GM21423 (cell line): ENCODE data around the gene UNC5A.

Experiments
- ATAC-seq: cut with Tn5 transposase; IDR thresholded peaks from one replicate; pipeline ENCODE4 v1.9.1; 2021; ENCODE audit warnings: mild to moderate bottlenecking, moderate library complexity; ENCODE audit not compliant: unreplicated experiment

The UNC5A gene

DNA sequence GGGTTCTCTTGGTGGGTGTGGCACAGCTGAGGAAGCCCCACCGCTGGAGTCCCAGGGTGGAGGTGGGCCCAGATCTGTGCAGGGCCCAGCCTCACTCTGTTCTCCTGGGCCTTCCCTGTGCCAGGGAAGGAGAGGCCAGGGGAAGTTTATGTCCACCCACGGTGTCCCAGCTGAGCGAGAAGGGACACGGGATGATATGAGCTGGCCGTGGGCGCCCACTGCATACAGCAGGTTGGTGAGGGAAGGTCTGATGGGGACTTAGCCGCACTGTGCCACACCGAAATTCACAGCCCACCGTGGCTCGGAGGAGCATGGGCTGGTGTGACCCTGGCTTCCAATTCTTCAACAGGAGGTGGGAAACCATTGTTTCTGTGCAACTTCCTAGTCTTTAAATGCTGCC lies 33.9 kb downstream of the UNC5A start:
- no peak for ATAC-seq

GRCh38 chr5:176844706-176845391 lies 34.5 kb downstream of the UNC5A start:
- no peak for ATAC-seq

- ATAC-seq, result no peak
Measured at GRCh38 chr5:176845392-176845713, 35.0 kb downstream of the UNC5A start.

GRCh38 chr5:176846335-176847140 lies 36.2 kb downstream of the UNC5A start:
- ATAC-seq, result no peak

- no peak for ATAC-seq
Measured at GRCh38 chr5:176847148-176847547, 36.8 kb downstream of the UNC5A start.

GRCh38 chr5:176847726-176848290 lies 37.4 kb downstream of the UNC5A start:
- no peak for ATAC-seq

- ATAC-seq, result no peak
Measured at GRCh38 chr5:176848651-176849050, 38.3 kb downstream of the UNC5A start.

- ATAC-seq, result no peak
Measured at GRCh38 chr5:176849611-176850227, 39.4 kb downstream of the UNC5A start.

- no peak for ATAC-seq
Measured at GRCh38 chr5:176850371-176851245, 40.2 kb downstream of the UNC5A start.

DNA sequence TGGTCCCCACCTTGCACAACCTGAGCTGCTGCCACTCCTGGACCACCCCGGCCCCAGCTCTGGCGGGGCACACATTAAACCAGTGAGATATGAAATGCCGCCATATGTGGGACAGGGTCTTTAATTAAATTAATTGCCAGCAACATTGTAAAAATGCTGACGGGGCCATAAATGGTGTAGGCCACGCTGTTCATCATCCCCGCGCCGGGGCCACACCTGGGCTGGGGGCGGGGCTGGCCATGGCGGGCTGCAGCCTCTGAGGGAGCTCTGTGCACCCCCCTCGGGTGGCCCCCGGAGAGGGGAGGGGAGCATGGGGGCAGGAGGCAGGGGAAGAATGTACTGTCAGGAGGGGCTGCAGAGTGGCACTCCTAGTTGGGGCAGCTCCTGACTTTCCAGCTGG lies 41.0 kb downstream of the UNC5A start:
- ATAC-seq, result no peak

DNA sequence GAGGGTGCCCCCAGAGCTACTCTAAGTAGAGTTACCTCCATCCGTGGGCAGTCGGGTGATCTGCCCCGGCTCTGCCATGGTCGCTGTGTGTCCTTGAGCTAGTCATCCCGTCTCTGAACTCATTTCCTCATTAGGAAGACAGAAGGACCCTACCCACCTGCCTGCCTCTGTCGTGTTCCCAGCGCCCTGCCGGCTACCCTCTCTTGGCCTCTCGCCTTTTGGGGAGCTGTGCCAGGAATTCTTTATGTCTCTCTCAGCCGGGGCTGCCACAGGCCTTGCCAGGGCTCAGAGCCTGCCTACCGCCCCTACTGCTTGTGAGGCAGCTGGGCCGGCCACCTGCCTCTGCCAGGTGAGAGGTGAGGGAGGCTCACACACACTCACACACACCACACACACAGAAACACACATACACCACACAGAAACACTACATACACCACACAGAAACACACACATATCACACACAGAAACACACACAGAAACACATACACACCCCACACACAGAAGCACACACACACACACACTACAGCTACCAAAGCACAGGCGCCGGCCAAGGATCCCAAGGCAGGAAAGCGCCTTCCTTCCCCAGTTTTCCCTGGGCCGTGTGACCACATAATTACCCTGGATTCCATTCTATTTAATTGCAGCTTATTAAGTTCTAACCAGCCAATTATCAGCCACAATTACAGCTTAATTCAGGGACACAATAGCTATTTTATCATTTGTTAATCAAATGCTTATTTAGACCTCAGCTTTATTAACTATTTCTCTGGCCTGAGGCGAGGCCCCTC lies 41.7 kb downstream of the UNC5A start:
- no peak for ATAC-seq

- no peak for ATAC-seq
Measured at GRCh38 chr5:176853151-176853778, 42.9 kb downstream of the UNC5A start.

GRCh38 chr5:176854164-176854563 lies 43.8 kb downstream of the UNC5A start:
- no peak for ATAC-seq

DNA sequence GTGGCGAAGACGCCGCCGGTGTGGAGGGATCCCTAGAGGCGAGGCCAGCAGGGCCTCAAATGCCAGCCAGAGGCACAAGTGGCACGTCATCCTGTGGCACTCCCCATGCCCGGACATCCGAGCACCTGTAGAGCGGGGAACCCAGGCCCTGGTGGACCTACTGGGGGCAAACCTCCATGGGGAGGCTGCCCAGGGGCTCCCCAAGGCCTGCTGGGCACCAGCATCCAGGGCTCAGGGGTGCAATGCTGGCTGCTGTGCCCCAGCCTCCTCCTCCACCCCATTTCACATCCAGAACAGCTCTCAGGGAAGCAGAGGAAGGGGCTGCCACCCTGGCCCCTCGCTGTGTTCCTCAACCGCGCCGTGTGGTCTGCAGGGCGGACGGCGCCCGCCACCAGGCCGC lies 45.2 kb downstream of the UNC5A start:
- no peak for ATAC-seq

- ATAC-seq, result no peak
Measured at GRCh38 chr5:176856746-176857145, 46.4 kb downstream of the UNC5A start.

DNA sequence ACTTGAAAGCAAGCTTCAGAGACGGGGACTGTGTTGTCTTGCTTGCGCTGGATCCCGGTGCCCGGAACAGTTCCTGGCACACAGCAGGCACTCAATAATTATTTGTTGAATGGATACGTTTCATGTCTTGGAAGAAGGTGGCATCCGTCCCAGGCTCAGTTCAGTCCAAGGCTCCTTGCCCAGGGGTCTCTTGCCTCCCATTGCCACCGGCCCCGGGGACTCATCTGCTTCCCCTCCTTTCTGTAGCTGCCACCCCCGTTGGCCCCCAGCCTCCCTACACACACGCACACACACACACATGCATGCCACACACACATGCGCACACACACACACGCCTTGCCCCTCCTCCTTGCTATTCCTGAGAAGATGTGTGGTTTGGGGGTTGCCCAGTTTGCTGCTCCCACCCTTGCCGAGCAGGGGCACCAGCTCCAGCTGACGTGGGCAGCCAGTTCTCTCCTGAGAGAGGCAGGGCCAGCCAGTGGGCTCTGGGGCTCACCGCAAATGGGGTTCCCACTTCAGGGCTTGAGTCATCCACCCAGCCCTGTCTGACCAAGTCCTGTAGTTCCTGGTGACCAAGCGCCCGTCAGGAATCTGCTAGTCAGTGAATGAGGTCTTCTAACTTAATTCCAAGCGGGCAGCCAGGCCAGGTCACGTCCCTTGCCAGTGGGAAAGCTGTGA lies 47.0 kb downstream of the UNC5A start:
- ATAC-seq, result no peak

- ATAC-seq, result no peak
Measured at GRCh38 chr5:176857894-176858273, 47.5 kb downstream of the UNC5A start.

DNA sequence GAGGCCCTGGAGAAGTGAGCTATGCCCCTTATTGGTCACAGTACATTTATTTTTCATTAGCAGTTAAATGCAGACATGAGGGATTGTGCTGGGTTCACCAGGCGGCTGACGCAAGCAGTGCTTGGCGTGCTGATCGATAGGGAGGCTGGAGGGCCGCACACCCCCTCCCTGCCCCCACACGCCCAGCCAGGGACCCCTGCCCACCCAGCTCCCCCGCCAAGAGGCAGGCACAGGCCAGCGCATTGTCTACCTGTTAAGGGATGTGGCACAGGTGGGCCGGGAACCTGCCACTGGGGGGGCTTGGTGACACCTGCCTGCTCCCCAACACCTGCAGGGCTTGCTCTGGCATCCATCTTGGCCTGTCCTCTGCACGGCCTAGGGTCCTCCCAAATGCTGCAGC lies 49.6 kb downstream of the UNC5A start:
- no peak for ATAC-seq

DNA sequence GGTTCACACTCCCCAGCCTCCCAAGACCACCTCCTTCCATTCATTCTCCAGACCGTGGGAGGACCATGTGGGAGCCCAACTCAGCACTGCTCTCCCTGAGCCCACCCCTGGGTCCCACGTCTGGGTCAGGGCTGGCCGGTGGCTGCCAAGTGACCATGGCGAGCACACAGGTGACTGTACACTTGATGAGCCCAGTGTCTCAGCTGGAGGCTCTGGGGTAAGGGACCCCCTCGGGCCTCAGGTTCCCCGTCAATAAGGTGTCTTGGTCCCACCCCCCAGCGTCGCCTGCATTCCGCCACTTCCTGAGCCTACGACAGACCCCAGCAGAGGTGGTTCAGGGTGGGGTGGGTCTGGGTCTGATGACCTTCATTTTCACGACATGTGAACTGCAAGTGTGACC lies 50.0 kb downstream of the UNC5A start:
- ATAC-seq, result no peak
